ENCODE results near the gene ASS1. TPM values are rescaled to one million over a fixed set of nuclear protein-coding genes. Genes with fewer than 3 reads are reported as not detected.

The ASS1 gene
- total and polyA plus RNA-seq, 2 of the 13 experiments (the other 11 are each of a cell fraction or from before 2014, with no cell fraction given), result 77.6 to 122 TPM

DNA sequence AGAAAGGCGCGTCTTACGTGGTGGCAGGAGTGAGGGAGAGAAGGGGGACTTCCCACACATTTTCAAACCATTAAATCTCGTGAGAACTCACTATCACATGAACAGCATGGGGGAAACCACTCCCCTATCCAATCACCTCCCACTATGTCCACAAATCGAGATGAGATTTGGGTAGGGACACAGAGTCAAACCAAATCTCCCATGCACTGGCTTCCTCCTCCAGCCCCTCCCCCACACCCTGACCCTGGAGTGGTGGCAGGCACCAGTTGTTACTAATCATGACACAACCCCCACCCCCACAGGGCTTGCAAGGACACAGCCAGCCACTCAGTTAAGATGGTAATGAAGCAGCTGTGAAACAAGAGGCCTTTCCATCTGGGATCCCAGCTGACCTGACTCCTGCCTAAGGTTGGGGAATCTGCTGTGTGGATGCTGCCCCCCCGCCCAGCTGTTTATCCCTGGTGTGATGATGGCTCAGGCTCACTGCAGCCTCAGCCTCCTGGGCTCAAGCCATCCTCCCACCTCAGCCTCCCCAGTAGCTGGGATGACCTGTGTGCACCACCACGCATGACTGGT lies 77.6 kb downstream of the ASS1 start:
- Histone ChIP-seq H3K27me3 (ENCODE audit: control insufficient read depth in 1 of 2, insufficient read depth in 2 of 2, low read length in 2 of 2) (peaks cover 0 to 10% of the 10 kb centered on the region in 2 experiments; a peak in 3 of 5 replicates), H3K79me2 (ENCODE audit: insufficient read depth, low read length) (no peaks in the 10 kb centered on the region), H3K4me3 (replicated peaks in 1 of 3; ENCODE audit: insufficient read depth in 1 of 3, low read depth in 2 of 3, low read length in 3 of 3) (no peak overlapping the region), H3K4me2 (ENCODE audit: low read depth, low read length) (no peak overlapping the region), H3K9me3 (ENCODE audit: low read length) (no peaks in the 10 kb centered on the region), H3K36me3 (replicated peaks in 1 of 2; ENCODE audit: control insufficient read depth in 1 of 2, insufficient read depth in 2 of 2, low read length in 2 of 2) (no peaks in the 10 kb centered on the region), H4K20me1 (ENCODE audit: insufficient read depth, low read length) (no peaks in the 10 kb centered on the region), H2AFZ (ENCODE audit: low read length) (no peak overlapping the region), H3K9ac (ENCODE audit: insufficient read depth, low read depth, low read length) (no peak overlapping the region), H3K27ac (ENCODE audit: extremely low read length, insufficient read depth, low read length) (no peak overlapping the region), H3K4me1 (ENCODE audit: insufficient read depth, low read length) (peaks cover 46% of the 10 kb centered on the region)
- CTCF ChIA-PET (ENCODE audit: low intra/inter-chr PET ratio, low total read pairs), result no interaction called here
- ATAC-seq (no peak), FAIRE-seq (no peak), DNase-seq (ENCODE audit: low spot score) (no peak)
- POLR2A ChIA-PET, result interaction anchor here (3.4 kb wide), 1 partner anchor 22 kb away, joined by 16 read pairs; no protein-coding TSS in a partner anchor
- in situ Hi-C loops (cut with HindIII; ENCODE audit: extremely low pct_ligation_motif_present, low pct_unique_long_range_greater_than_20kb), result no loop called here
- 58% methylated on average over 7 of the region's 7 CpGs for WGBS (ENCODE audit: low lambda C conversion rate)
- no TSS peak for BruUV-seq (replicated peaks)
- TF ChIP-seq ZMYM4 (CRISPR knock-in tag; IDR thresholded peaks at IDR 0.05), result 0 out of 2 replicates have a peak, but pooled peaks have one; percentile 34
- TF ChIP-seq GTF3A (CRISPR knock-in tag; conservative IDR thresholded peaks at IDR 0.05), result no peak
- no peak for TF ChIP-seq SAP130 (CRISPR knock-in tag; IDR thresholded peaks at IDR 0.05; ENCODE audit: low read depth)
- peak; percentile 73; the same call in 1 of the 2 replicates for TF ChIP-seq ZNF770 (CRISPR knock-in tag; IDR thresholded peaks at IDR 0.05)
- TF ChIP-seq, protein P1, sequence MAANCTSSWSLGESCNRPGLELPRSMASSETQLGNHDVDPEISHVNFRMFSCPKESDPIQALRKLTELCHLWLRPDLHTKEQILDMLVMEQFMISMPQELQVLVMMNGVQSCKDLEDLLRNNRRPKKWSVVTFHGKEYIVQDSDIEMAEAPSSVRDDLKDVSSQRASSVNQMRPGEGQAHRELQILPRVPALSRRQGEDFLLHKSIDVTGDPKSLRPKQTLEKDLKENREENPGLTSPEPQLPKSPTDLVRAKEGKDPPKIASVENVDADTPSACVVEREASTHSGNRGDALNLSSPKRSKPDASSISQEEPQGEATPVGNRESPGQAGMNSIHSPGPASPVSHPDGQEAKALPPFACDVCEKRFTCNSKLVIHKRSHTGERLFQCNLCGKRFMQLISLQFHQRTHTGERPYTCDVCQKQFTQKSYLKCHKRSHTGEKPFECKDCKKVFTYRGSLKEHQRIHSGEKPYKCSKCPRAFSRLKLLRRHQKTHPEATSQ (CRISPR knock-in tag; IDR thresholded peaks at IDR 0.05; ENCODE audit: borderline replicate concordance), result 0 out of 2 replicates have a peak, but pooled peaks have one; percentile 51
- TF ChIP-seq, protein P2, sequence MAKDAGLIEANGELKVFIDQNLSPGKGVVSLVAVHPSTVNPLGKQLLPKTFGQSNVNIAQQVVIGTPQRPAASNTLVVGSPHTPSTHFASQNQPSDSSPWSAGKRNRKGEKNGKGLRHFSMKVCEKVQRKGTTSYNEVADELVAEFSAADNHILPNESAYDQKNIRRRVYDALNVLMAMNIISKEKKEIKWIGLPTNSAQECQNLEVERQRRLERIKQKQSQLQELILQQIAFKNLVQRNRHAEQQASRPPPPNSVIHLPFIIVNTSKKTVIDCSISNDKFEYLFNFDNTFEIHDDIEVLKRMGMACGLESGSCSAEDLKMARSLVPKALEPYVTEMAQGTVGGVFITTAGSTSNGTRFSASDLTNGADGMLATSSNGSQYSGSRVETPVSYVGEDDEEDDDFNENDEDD (CRISPR knock-in tag; IDR thresholded peaks at IDR 0.05; ENCODE audit: borderline replicate concordance), result no peak
- 0 out of 2 replicates have a peak, but pooled peaks have one; percentile 9 for TF ChIP-seq ZNF687 (CRISPR knock-in tag; IDR thresholded peaks at IDR 0.05)
- TF ChIP-seq ZFP1 (CRISPR knock-in tag; IDR thresholded peaks at IDR 0.05), result no peak
- TF ChIP-seq, protein P3, sequence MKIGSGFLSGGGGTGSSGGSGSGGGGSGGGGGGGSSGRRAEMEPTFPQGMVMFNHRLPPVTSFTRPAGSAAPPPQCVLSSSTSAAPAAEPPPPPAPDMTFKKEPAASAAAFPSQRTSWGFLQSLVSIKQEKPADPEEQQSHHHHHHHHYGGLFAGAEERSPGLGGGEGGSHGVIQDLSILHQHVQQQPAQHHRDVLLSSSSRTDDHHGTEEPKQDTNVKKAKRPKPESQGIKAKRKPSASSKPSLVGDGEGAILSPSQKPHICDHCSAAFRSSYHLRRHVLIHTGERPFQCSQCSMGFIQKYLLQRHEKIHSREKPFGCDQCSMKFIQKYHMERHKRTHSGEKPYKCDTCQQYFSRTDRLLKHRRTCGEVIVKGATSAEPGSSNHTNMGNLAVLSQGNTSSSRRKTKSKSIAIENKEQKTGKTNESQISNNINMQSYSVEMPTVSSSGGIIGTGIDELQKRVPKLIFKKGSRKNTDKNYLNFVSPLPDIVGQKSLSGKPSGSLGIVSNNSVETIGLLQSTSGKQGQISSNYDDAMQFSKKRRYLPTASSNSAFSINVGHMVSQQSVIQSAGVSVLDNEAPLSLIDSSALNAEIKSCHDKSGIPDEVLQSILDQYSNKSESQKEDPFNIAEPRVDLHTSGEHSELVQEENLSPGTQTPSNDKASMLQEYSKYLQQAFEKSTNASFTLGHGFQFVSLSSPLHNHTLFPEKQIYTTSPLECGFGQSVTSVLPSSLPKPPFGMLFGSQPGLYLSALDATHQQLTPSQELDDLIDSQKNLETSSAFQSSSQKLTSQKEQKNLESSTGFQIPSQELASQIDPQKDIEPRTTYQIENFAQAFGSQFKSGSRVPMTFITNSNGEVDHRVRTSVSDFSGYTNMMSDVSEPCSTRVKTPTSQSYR (CRISPR knock-in tag; IDR thresholded peaks at IDR 0.05; ENCODE audit: borderline replicate concordance), result peak; percentile 73; the same call in 1 of the 2 replicates
- intact Hi-C loops (cut with micrococcal nuclease; ENCODE audit: unreplicated experiment), result no loop called here

All from HepG2 (cell line).